GM12864 (cell line): Measurements from ENCODE around the gene PHLPP1.

ENCODE experiments used
- DNase-seq: peaks from one replicate; pipeline ENCODE4 v3.0.0-alpha.2; 2011; ENCODE audit warnings: low read depth
- H3K4me3 ChIP-seq: 2 replicates; pipeline ENCODE4 v1.5.1; 2011; ENCODE audit warnings: mild to moderate bottlenecking, low read depth, low read length, control low read depth
- TF ChIP-seq, protein P1 (sequence below): IDR thresholded peaks from 2 replicates; pipeline ENCODE4 v1.5.1; 2011; ENCODE audit warnings: low read depth, mild to moderate bottlenecking, moderate library complexity, low read length, control low read depth, inconsistent platforms; ENCODE audit errors: missing control alignments

Gene PHLPP1

DNA sequence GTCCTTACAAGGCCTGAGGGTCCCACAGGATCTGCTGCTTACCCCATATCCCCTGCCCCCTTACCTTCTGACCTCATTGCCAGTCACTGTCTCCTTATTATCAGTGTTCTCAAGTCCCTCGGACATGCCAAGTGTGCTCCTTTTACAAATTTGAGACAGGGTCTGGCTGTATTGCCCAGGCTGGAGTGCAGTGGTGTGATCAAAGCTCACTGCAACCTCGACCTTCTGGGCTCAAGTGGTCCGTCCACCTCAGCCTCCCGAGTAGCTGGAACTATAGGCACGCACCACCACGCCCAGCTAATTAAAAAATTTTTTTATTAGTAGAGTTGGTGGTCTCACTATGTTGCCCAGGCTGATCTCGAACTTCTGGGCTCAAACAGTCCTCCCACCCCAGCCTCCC lies 141.0 kb downstream of the PHLPP1 start:
- TF ChIP-seq, protein P1, sequence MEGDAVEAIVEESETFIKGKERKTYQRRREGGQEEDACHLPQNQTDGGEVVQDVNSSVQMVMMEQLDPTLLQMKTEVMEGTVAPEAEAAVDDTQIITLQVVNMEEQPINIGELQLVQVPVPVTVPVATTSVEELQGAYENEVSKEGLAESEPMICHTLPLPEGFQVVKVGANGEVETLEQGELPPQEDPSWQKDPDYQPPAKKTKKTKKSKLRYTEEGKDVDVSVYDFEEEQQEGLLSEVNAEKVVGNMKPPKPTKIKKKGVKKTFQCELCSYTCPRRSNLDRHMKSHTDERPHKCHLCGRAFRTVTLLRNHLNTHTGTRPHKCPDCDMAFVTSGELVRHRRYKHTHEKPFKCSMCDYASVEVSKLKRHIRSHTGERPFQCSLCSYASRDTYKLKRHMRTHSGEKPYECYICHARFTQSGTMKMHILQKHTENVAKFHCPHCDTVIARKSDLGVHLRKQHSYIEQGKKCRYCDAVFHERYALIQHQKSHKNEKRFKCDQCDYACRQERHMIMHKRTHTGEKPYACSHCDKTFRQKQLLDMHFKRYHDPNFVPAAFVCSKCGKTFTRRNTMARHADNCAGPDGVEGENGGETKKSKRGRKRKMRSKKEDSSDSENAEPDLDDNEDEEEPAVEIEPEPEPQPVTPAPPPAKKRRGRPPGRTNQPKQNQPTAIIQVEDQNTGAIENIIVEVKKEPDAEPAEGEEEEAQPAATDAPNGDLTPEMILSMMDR: no peak
- no peak for DNase-seq
- no peak overlapping the region for H3K4me3 ChIP-seq

DNA sequence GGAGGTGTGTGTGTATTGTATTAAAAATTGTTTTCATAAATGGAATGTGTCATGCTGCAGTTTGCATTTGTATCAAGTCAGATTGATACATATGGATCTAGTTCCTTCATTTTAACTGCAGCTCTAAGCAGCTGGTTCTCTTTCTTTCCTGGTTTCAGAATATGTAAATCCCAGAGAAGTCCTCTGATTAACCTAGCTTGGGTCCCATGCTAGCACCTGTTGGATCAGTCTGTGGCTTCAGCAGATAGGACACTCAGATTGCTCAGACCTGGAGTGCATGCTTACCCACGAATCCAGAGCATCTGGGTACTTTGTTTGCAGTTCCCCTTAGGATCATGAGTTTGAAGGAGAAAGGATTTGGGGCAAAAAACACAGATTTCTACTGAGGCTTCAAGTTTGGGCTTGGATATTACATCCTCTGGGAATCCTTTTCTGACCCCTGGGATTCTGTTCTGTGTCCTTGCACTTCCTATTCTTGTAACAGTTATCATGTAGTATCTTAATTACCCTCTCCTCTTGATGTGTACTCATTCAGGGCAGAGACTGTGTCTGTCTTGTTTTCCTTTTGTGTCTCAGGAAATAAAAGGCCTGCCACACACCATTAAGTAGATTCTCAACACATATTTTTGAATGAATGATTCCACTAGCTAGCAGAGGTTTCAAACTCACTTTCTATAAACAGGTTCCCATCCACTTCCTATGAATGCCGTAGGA lies 142.1 kb downstream of the PHLPP1 start:
- H3K4me3 ChIP-seq: no peak overlapping the region
- no peak for DNase-seq
- TF ChIP-seq, protein P1: no peak

DNA sequence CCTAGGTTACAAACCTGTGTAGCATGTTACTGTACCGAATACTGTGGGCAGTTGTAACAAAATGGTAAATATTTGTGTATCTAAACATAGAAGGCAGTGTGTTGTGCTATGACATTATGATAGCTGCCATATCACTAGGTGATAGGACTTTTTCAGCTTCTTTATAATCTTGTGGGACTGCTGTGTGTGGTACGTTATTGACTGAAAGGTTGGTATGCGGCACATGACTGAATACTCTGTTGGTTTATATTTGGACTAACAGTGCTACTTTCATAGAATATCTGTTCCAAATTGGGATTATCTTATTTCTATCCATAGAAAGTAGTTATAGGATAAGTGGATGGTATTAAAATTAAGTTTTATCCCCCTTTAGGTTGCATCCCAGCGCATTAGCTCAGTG lies 144.7 kb downstream of the PHLPP1 start:
- no peak overlapping the region for H3K4me3 ChIP-seq
- TF ChIP-seq, protein P1: no peak
- no peak for DNase-seq

DNA sequence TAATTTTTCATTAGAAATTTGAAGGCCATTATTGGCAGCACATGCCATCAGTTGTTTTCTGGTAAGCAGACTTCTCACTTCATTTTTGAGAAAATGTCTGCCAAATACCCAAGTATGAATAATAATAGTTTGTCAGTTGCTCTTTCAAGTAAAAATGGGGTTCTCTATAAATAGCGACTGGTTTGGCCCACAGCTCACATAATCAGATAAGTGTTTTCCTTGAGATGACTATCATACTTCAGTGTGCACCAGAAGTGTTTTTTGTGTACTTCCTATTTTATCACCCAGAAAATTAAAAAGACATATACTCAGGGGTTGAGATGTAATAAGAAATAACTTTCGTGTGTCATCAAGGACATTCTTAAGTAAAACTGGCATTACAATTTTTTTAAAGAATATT lies 147.1 kb downstream of the PHLPP1 start:
- H3K4me3 ChIP-seq: no peak overlapping the region
- DNase-seq: no peak
- TF ChIP-seq, protein P1: no peak

DNA sequence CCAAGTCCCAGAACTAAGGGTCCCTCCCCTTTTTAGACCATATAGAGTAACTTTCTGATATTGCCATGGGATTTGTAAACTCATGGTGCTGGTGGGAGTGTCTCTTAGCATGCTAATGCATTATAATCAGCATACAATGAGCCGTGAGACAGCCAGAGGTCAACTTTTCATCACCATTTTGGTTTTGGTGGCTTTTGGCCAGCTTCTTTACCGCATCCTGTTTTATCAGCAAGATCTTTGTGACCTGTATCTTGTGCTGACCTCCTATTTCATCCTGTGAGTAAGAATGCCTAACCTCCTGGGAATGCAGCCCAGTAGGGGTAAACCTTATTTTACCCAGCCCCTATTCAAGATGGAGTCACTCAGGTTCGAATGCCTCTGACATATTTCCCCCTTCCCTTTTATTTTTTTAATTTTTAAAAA lies 148.2 kb downstream of the PHLPP1 start:
- no peak for DNase-seq
- TF ChIP-seq, protein P1: no peak
- H3K4me3 ChIP-seq: no peak overlapping the region

DNA sequence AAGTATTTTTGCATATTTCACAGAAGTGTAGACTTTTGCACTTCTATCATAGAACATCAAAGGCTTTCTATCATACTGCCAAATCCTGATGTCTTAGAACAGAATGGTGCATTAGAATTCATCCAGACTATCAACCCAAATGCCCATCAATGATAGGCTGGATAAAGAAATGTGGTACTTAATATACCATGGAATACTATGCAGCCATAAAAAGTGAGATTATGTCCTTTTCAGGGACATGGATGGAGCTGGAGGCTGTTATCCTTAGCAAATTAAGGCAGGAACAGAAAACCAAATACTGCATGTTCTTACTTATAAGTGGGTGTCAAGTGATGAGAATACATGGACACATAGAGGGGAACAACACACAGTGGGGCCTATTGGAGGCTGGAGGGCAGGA lies 150.2 kb downstream of the PHLPP1 start:
- DNase-seq: no peak
- TF ChIP-seq, protein P1: no peak
- H3K4me3 ChIP-seq: no peak overlapping the region

DNA sequence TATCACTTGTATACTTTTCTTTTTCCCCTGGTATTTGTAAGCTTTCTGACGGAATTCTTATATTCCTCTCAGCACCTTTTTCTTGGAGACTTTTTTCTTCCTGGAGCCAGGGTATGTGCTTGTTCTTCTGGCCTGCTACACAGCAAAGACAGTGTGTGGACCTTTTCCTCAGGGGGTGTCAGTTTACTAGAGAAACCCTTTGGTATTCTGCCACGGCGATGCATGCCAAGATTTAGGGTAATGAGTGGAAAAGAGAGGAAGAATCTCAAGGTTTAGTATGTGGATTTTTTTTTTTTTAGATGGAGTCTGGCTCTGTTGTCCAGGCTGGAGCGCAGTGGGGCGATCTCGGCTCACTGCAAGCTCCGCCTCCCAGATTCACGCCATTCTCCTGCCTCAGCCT lies 152.2 kb downstream of the PHLPP1 start:
- TF ChIP-seq, protein P1: no peak
- DNase-seq: no peak
- H3K4me3 ChIP-seq: no peak overlapping the region
